Measurements from ENCODE around the gene GABRP.
A peak's percentile ranks its signal among the peaks of the same experiment; 100 is the strongest.

The GABRP gene

GRCh38 chr5:170785416-170785815, 1.9 kb downstream of the GABRP start:
- no peak for TF ChIP-seq EGR1 (IDR thresholded peaks at IDR 0.05)
- no peak for TF ChIP-seq CEBPB (IDR thresholded peaks at IDR 0.05)
- no peak for TF ChIP-seq EP300 (IDR thresholded peaks at IDR 0.05; ENCODE audit: borderline replicate concordance)
- TF ChIP-seq USF1 (IDR thresholded peaks at IDR 0.05): no peak
- TF ChIP-seq TAF1 (IDR thresholded peaks at IDR 0.05; ENCODE audit: low read depth): no peak
- no peak for TF ChIP-seq YY1 (IDR thresholded peaks at IDR 0.05; ENCODE audit: low read depth)
- TF ChIP-seq TCF12 (IDR thresholded peaks at IDR 0.05; ENCODE audit: low read depth): no peak
- TF ChIP-seq CREB1 (IDR thresholded peaks at IDR 0.05; ENCODE audit: low read depth): no peak
- no peak for TF ChIP-seq REST (IDR thresholded peaks at IDR 0.05; ENCODE audit: low read depth)

GRCh38 chr5:170787216-170787615, 3.7 kb downstream of the GABRP start:
- TF ChIP-seq EGR1 (IDR thresholded peaks at IDR 0.05): no peak
- TF ChIP-seq CREB1 (IDR thresholded peaks at IDR 0.05; ENCODE audit: low read depth): no peak

GRCh38 chr5:170788626-170789304, 5.2 kb downstream of the GABRP start:
- no peak for TF ChIP-seq TEAD4 (IDR thresholded peaks at IDR 0.05)
- no peak for TF ChIP-seq YY1 (IDR thresholded peaks at IDR 0.05; ENCODE audit: low read depth)
- no peak for TF ChIP-seq MAX (IDR thresholded peaks at IDR 0.05)
- TF ChIP-seq CEBPB (IDR thresholded peaks at IDR 0.05): no peak
- no peak for TF ChIP-seq TCF12 (IDR thresholded peaks at IDR 0.05; ENCODE audit: low read depth)
- TF ChIP-seq EGR1 (IDR thresholded peaks at IDR 0.05): no peak

GRCh38 chr5:170791325-170791954, 7.9 kb downstream of the GABRP start:
- TF ChIP-seq EP300 (IDR thresholded peaks at IDR 0.05; ENCODE audit: borderline replicate concordance) (no peak), TAF1 (IDR thresholded peaks at IDR 0.05; ENCODE audit: low read depth) (no peak), RAD21 (IDR thresholded peaks at IDR 0.05; ENCODE audit: low read depth) (peak; percentile 98)

GRCh38 chr5:170792878-170793277, 9.4 kb downstream of the GABRP start:
- TF ChIP-seq MAX (IDR thresholded peaks at IDR 0.05): no peak
- no peak for TF ChIP-seq RAD21 (IDR thresholded peaks at IDR 0.05; ENCODE audit: low read depth)
- TF ChIP-seq FOXM1 (IDR thresholded peaks at IDR 0.05; ENCODE audit: borderline replicate concordance, low read depth): no peak

GRCh38 chr5:170795154-170795553, 11.6 kb downstream of the GABRP start:
- TF ChIP-seq CREB1 (IDR thresholded peaks at IDR 0.05; ENCODE audit: low read depth) (no peak), TEAD4 (IDR thresholded peaks at IDR 0.05) (no peak), ZBTB7A (IDR thresholded peaks at IDR 0.05; ENCODE audit: low read depth) (no peak), FOXM1 (IDR thresholded peaks at IDR 0.05; ENCODE audit: borderline replicate concordance, low read depth) (no peak), TCF12 (IDR thresholded peaks at IDR 0.05; ENCODE audit: low read depth) (no peak), TAF1 (IDR thresholded peaks at IDR 0.05; ENCODE audit: low read depth) (no peak), NFIC (IDR thresholded peaks at IDR 0.05) (no peak), MAX (IDR thresholded peaks at IDR 0.05) (no peak), REST (IDR thresholded peaks at IDR 0.05; ENCODE audit: low read depth) (no peak), EGR1 (IDR thresholded peaks at IDR 0.05) (no peak), YY1 (IDR thresholded peaks at IDR 0.05; ENCODE audit: low read depth) (no peak)

- TF ChIP-seq USF1 (IDR thresholded peaks at IDR 0.05) (peak; percentile 69; the same call in 1 of the 2 replicates), NFIC (IDR thresholded peaks at IDR 0.05) (0 out of 2 replicates have a peak, but pooled peaks have one; percentile 64), RAD21 (IDR thresholded peaks at IDR 0.05; ENCODE audit: low read depth) (peak; percentile 11; the same call in 1 of the 2 replicates), TAF1 (IDR thresholded peaks at IDR 0.05; ENCODE audit: low read depth) (no peak), REST (IDR thresholded peaks at IDR 0.05; ENCODE audit: low read depth) (no peak), CEBPB (IDR thresholded peaks at IDR 0.05) (no peak), YY1 (IDR thresholded peaks at IDR 0.05; ENCODE audit: low read depth) (peak; percentile 48; the same call in 1 of the 2 replicates), TCF12 (IDR thresholded peaks at IDR 0.05; ENCODE audit: low read depth) (peak; percentile 96), EGR1 (IDR thresholded peaks at IDR 0.05) (no peak), FOXM1 (IDR thresholded peaks at IDR 0.05; ENCODE audit: borderline replicate concordance, low read depth) (peak; percentile 76), MAX (IDR thresholded peaks at IDR 0.05) (no peak), CREB1 (IDR thresholded peaks at IDR 0.05; ENCODE audit: low read depth) (no peak), TEAD4 (IDR thresholded peaks at IDR 0.05) (peak; percentile 85), ZBTB7A (IDR thresholded peaks at IDR 0.05; ENCODE audit: low read depth) (peak; percentile 69; the same call in 1 of the 2 replicates), EP300 (IDR thresholded peaks at IDR 0.05; ENCODE audit: borderline replicate concordance) (peak; percentile 91; the same call in 1 of the 2 replicates)
Observed at GRCh38 chr5:170805666-170806065, 22.1 kb downstream of the GABRP start.

Measured in Ishikawa (cell line).